HG03175 (cell line): ENCODE results near the gene CETP.

Source experiments
- ATAC-seq: cut with Tn5 transposase; IDR thresholded peaks from one replicate; pipeline ENCODE4 v1.9.1; 2021; ENCODE audit warnings: mild to moderate bottlenecking, moderate library complexity; ENCODE audit not compliant: unreplicated experiment

The CETP gene

DNA sequence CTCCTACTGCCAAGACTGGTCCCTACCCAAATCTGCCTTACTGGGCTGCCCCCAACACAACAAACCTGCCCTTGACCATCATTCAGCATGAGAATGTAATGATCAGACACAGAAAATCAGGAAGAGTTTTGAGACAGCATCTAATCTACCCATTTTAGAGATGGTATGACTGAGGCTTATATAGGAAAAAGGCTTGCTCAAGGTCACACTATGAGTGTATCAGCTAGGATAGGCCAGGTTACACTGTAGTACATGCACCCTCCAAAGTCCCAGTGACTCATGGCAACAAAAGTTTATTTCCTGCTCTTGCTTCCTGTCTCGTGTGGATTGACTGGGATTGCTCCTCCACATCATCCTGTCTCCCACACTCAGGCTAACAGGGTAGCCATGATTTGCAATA, 55.5 kb downstream of the CETP start:
- ATAC-seq: no peak

DNA sequence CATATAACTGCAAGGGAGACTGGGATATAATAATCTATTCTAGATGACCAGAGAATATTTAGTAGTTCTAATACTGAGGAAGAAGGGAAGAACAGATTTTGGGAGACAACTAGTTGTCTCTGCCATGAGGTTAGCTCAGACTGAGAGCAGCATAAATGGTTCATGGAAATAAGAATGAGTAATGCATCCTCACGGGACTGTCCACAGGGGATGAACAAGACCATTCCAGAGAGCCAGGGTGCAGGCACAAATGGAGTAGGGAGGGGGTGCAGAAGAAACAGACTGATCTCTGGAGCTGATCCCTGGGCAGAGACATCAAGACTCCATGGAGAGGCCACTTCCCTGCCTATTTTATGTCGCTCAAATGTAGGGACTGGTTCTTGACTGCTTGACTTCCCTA, 58.0 kb downstream of the CETP start:
- no peak for ATAC-seq

DNA sequence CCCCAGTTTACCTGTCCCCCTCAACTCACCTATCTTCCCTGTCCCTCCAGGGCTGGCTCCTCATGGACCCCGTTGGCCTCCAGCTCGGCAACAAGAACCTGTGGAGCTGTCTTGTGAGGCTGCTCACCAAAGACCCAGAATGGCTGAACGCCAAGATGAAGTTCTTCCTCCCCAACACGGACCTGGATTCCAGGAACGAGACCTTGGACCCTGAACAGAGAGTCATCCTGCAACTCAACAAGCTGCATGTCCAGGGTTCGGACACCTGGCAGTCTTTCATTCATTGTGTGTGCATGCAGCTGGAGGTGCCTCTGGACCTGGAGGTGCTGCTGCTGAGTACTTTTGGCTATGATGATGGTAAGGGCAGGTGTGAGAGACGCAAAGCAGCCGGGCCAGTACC, 58.9 kb downstream of the CETP start:
- ATAC-seq: no peak

DNA sequence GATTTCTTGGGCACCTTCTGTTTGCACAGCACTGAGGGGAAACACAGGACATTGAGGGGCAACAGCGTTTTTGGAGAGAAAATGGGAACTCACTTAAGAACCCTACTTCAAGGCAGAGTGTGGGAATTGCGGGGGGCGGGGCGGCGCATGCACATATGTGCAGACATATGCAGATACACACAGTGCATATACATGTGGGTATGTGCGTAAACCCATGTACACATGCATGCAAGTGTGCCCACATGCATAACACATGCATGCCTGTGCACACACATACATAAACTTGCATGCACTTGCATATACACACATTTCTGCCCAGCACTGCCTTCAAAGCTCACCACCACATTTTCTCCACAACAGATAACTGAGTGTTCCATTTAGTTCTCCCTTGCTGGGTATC, 60.0 kb downstream of the CETP start:
- ATAC-seq: no peak

DNA sequence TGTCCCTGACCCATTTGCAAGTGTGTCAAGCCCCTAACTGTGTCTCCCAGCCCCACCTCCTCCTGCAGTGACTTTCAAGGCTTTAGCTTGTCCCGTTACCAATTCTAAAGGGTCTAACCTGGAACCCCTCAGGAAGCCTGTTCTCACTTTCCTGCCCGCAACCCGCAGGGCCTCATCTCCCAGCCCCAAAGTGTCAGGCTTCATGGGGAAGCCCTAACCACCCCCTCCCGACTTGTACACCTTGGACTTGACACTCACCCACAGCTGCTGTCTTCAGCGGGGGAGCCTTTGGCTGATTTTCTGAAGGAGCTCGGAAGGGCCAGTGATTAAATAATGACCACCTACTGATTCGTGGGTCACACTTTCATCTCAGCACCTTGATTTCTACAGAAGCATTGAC, 60.7 kb downstream of the CETP start:
- no peak for ATAC-seq

DNA sequence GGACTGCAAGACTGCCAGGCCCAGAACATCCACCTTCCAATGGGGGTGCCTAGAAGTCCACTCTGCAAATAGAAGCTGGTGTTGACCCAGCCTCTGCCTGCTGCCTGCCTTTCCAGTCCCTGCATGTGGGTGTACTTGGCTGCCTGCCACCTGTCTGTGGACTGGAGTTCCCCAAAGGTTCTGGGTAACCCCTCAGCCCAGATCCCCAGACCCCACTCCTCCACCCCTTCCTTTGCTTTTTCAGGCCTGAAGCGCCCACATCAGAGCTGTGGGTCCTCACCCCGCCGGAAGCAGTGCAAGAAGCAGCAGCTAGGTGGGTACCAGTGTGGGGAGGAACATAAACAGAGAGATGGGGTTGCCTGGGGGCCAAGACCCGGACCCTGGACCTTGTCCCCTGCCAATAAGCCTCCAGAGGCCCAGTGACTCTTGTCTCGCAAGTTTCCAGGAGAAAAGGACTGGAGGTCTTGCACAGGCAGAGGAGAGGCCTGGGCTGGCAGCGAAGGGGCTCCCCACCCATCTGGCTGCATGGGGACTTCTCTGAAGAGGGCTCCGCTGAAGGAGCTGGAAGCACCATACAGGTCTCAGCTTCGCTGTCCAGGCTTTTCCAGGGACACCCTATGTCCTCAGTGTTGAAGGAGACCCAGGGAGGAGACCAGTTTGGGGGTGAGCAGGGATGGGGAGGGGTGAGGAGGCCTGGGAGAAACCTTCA, 61.9 kb downstream of the CETP start:
- no peak for ATAC-seq

DNA sequence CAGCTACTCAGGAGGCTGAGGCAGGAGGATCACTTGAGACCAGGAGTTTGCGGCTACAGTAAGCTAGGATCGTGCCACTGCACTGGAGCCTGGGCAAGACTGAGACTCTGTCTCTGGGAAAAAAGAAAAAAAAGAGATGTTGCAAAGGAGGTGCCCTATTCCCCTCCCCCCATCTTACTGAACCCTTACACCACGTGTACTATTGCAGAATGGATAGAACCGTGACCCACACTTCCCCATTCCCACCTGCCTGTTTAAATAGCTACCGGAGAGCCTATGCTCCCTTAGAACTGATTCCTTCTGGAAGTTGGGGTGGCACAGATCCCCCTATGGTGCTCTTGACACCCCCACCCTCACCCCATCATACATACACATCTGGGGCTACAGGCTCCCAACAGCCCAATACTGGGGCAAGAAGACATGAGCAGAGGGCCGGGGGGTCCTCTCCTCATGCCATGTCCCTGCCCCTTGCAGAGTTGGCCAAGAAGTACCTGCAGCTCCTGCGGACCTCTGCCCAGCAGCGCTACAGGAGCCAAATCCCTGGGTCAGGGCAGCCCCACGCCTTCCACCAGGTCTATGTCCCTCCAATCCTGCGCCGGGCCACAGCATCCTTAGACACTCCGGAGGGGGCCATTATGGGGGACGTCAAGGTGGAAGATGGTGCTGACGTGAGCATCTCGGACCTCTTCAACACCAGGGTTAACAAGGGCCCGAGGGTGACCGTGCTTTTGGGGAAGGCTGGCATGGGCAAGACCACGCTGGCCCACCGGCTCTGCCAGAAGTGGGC, 63.3 kb downstream of the CETP start:
- ATAC-seq: no peak

DNA sequence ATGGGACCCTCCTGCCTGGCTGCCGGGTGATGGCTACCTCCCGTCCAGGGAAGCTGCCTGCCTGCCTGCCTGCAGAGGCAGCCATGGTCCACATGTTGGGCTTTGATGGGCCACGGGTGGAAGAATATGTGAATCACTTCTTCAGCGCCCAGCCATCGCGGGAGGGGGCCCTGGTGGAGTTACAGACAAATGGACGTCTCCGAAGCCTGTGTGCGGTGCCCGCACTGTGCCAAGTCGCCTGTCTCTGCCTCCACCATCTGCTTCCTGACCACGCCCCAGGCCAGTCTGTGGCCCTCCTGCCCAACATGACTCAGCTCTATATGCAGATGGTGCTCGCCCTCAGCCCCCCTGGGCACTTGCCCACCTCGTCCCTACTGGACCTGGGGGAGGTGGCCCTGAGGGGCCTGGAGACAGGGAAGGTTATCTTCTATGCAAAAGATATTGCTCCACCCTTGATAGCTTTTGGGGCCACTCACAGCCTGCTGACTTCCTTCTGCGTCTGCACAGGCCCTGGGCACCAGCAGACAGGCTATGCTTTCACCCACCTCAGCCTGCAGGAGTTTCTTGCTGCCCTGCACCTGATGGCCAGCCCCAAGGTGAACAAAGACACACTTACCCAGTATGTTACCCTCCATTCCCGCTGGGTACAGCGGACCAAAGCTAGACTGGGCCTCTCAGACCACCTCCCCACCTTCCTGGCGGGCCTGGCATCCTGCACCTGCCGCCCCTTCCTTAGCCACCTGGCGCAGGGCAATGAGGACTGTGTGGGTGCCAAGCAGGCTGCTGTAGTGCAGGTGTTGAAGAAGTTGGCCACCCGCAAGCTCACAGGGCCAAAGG, 64.4 kb downstream of the CETP start:
- no peak for ATAC-seq

DNA sequence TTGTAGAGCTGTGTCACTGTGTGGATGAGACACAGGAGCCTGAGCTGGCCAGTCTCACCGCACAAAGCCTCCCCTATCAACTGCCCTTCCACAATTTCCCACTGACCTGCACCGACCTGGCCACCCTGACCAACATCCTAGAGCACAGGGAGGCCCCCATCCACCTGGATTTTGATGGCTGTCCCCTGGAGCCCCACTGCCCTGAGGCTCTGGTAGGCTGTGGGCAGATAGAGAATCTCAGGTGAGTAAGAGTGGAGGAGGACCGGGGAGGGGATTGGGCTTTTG, 65.0 kb downstream of the CETP start:
- ATAC-seq: no peak

DNA sequence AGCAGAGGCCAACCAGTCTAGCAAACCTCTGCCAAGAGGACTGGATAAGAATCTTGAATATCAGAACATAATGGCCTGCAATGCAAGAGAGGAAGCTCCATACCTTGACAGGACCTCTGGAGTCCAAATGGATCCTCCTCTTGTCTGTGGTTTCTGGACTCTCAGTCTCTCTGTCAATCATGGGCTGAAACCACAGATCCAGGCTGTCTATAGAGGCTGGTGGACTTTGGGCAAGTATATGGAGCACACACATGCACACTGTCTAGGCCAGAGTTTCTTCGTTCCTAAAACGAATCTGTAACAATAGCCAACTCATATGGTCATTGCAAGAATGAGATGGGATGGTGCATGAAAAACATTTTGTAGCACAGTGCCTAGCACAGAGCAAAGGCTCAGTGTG, 65.3 kb downstream of the CETP start:
- ATAC-seq: no peak

DNA sequence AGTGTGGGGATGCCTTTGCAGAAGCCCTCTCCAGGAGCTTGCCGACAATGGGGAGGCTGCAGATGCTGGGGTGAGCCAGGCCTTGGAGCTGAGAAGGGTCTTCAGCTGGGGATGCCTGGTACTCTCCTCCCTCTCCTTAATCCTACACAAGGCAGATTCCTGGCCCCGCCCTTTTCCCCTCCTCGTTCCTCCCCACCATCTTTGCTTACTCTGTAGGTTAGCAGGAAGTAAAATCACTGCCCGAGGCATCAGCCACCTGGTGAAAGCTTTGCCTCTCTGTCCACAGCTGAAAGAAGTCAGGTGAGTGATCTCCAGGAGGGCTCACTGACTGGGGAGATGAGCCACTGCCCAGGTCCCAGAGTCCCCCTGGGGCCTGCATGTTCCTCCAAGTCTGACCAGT, 66.3 kb downstream of the CETP start:
- no peak for ATAC-seq

DNA sequence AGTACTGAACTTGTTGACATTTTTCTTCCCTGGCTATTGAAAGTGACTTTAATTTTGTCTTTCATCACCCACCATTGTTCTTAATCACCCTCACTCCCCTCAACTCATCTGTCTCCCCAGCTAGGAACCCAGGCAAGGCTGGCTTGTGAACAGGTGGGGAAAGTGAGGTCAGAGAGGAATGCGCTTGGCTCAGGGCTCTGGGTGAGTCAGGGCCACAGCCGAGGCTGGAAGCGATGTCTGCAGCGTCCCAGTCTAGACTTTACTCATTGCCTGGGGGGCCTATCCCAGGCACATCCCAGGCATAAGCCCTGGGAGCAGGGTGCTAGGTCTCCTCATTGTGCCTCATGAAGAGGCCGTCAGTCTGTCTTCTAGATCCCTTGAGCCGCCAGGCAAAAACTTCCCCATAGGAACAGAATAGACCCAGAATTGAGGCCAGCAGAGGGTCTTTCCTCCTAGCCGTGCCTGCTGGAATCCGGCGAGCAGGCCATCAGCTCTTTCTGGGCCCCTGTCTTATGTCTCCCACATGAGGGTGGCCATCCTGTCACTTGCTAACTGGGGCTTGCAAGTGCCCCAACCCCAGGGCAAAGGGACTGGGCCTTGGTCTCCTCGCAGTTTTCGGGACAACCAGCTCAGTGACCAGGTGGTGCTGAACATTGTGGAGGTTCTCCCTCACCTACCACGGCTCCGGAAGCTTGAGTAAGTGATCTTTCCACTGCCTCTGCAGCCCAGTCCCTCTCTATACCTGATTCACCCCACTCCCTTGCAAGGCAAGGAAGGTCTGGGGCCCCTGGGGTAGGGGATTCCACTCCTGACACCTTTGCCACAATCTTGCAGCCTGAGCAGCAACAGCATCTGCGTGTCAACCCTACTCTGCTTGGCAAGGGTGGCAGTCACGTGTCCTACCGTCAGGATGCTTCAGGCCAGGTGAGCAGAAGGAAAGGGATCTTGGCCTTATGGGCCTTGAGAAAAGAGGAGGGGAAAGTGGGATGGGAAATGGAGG, 67.7 kb downstream of the CETP start:
- ATAC-seq: no peak

DNA sequence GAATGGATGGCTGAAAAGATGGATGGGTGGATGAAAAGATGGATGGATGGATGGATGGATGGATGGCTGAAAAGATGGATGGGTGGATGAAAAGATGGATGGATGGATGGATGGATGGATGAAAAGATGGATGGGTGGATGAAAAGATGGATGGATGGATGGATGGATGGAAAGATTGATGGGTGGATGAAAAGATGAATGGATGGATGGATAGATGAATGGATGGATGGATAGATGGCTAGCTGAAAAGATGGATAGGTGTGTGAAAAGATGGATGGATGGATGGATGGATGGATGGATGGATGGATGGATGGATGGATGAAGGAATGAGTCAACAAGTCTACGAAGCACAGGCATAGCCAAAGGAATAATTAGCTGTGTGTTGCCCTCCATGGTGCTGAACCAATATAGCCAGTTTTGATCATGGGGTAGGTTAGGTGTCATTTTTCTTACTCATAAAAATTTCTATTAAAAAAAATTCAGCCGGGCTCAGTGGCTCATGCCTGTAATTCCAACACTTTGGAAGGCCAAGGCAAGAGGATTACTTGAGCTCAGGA, 68.7 kb downstream of the CETP start:
- no peak for ATAC-seq

DNA sequence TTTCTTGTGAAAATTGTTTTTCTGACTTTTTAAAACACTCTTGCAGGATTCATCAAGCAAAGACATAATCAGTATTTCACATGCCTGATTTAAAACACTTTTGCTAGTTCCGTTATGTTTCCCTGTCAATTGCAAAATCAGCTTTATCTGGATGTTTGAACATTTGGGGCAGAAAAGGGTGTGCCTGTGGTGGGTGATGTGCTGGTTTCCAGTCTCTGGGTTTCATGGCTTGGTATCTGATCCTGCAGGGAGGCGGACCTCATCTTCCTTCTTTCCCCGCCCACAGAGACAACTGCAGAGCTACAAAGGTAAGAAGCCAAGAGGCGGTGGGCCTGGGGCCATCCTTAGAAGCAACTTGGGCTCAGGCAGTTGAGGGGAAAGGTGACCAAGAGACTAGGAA, 69.4 kb downstream of the CETP start:
- no peak for ATAC-seq

DNA sequence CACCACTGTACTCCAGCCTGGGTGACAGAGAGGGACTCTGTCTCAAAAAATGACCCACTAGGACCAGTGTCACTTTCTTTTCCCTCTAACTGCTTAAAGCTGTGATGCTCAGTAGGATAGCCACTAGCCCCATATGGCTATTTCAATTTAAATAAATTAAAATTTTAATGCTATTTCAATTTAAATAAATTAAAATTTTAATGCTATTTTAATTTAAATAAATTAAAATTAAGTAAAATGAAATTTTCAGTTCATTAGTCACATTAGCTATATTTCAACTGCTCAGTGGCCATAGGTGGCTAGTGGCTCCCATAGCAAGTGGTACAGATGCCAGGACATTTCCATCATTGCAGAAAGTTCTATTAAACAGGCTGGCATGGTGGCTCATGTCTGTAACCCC, 70.6 kb downstream of the CETP start:
- no peak for ATAC-seq

DNA sequence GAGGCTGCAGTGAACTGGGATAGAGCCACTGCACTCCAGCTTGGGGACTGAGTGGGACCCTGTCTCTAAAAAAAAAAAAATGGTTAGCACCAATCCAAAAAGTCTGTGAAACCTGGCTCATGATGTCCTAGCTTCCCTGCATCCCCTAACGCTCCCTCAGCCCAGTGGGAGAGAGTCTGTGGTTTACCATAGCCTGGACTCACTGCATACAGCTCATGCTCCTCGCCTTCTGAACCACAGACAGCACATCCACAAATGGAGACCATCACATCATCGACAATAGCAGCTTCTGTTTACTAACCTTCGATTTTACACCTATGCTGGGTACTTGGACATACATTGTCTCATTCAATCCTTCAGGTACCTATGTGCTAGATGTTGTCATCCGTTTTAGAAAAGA, 71.2 kb downstream of the CETP start:
- no peak for ATAC-seq
